HG02852 (cell line): ENCODE results near the gene LAGE3.
"Not testable (repeated sequence)": the region's sequence is repeated elsewhere in the genome, so short reads cannot be mapped to it uniquely, and the experiment has no call there.

ENCODE experiments used
- ATAC-seq: cut with Tn5 transposase; IDR thresholded peaks from one replicate; pipeline ENCODE4 v1.9.1; 2021; ENCODE audit warnings: mild to moderate bottlenecking, moderate library complexity; ENCODE audit not compliant: unreplicated experiment

LAGE3 gene

GRCh38 chrX:154502989-154503388 is 23.9 kb upstream of the LAGE3 start:
- no peak for ATAC-seq

- no peak for ATAC-seq
Observed at GRCh38 chrX:154502098-154502497, 23.0 kb upstream of the LAGE3 start.

GRCh38 chrX:154501423-154501822 is 22.3 kb upstream of the LAGE3 start:
- not testable (repeated sequence) for ATAC-seq

GRCh38 chrX:154496591-154497137 is 17.6 kb upstream of the LAGE3 start:
- not testable (repeated sequence) for ATAC-seq

GRCh38 chrX:154495472-154495922 is 16.4 kb upstream of the LAGE3 start:
- ATAC-seq: no peak

- ATAC-seq: no peak
Observed at GRCh38 chrX:154494715-154495114, 15.6 kb upstream of the LAGE3 start.

GRCh38 chrX:154490414-154491083 is 11.5 kb upstream of the LAGE3 start, which contains the start of gene SLC10A3:
SLC10A3 (minus strand) TSS chrX:154490629; CDS start chrX:154488940, 1,689 bp downstream.
- peak; percentile 67 for ATAC-seq

GRCh38 chrX:154490021-154490413 is 10.9 kb upstream of the LAGE3 start:
- peak; percentile 30 for ATAC-seq

- ATAC-seq: no peak
Observed at GRCh38 chrX:154489182-154489581, 10.1 kb upstream of the LAGE3 start.

GRCh38 chrX:154488336-154489075 is 9.4 kb upstream of the LAGE3 start:
- ATAC-seq: no peak

GRCh38 chrX:154487518-154488290 is 8.6 kb upstream of the LAGE3 start:
- no peak for ATAC-seq

GRCh38 chrX:154486396-154487207 is 7.5 kb upstream of the LAGE3 start, which contains the start of gene UBL4A:
UBL4A (minus strand) TSS chrX:154486615; CDS start chrX:154486584, 31 bp downstream.
- ATAC-seq: no peak

- ATAC-seq: no peak
Observed at GRCh38 chrX:154486052-154486395, 6.9 kb upstream of the LAGE3 start.

GRCh38 chrX:154485150-154486051 is 6.3 kb upstream of the LAGE3 start:
- ATAC-seq: no peak

- ATAC-seq: no peak
Observed at GRCh38 chrX:154484255-154485149, 5.4 kb upstream of the LAGE3 start.

- ATAC-seq: no peak
Observed at GRCh38 chrX:154483325-154483724, 4.2 kb upstream of the LAGE3 start.

- ATAC-seq: no peak
Observed at GRCh38 chrX:154482786-154483185, 3.7 kb upstream of the LAGE3 start.

- ATAC-seq: no peak
Observed at GRCh38 chrX:154481911-154482601, 3.0 kb upstream of the LAGE3 start.
